GM19455 (cell line): ENCODE data around the gene TNFSF12.
A peak's percentile ranks its signal among the peaks of the same experiment; 100 is the strongest.

Experiments
- ATAC-seq: cut with Tn5 transposase; IDR thresholded peaks from one replicate; pipeline ENCODE4 v1.9.1; 2021; ENCODE audit not compliant: unreplicated experiment

The TNFSF12 gene

DNA sequence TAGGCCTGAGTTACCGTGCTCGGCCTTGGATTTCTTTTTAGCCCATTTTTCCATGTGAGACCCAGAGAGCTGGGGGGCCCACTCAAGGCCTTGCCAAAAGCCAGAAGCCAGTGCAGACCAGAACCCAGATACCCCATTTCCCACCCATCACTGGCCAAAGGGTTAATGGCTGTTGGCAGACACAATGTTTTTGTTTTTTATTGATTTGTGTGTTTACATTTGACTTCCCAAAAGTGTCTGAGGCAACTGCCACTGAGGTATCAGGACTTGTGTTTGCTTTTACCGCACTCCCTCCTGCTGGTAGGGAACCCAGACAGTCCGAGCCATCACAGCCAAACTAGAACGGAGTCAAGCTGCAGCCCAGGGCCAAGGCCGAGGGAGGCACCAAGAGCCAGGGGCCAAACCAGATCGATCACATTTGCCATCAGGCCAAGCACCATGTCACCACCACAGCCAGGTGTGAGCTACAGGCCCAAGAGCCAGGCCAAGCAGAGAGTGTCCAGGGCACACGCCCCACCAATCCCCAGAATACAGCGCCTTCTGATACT lies 7.7 kb upstream of the TNFSF12 start:
- ATAC-seq: no peak

GRCh38 chr17:7544911-7545310 lies 3.9 kb upstream of the TNFSF12 start:
- no peak for ATAC-seq

GRCh38 chr17:7549401-7550055 lies 670 bp downstream of the TNFSF12 start:
- no peak for ATAC-seq

GRCh38 chr17:7550344-7550743 lies 1.5 kb downstream of the TNFSF12 start:
- ATAC-seq: no peak

DNA sequence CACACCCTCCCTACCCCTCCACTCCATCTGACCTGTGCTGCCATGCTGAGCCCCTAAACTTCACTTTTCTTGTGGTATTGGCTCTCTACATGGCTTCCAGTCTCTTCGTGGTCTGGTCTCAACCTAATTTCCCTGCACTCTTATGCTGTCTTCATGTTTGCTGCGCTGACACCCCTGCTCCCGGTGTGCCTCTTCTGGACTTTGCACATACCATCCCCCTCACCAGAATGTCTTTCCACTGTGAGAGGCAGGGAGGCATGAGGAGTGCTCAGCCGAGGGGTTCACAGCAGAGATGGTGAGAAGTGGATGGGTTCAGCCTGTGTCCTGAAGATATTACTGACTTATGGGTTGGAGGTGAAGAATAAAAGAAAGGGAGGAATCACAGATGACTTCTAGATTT lies 2.5 kb downstream of the TNFSF12 start:
- ATAC-seq: no peak

- no peak for ATAC-seq
Observed at GRCh38 chr17:7552621-7553051, 3.8 kb downstream of the TNFSF12 start.

GRCh38 chr17:7553356-7553755 lies 4.5 kb downstream of the TNFSF12 start:
- no peak for ATAC-seq

DNA sequence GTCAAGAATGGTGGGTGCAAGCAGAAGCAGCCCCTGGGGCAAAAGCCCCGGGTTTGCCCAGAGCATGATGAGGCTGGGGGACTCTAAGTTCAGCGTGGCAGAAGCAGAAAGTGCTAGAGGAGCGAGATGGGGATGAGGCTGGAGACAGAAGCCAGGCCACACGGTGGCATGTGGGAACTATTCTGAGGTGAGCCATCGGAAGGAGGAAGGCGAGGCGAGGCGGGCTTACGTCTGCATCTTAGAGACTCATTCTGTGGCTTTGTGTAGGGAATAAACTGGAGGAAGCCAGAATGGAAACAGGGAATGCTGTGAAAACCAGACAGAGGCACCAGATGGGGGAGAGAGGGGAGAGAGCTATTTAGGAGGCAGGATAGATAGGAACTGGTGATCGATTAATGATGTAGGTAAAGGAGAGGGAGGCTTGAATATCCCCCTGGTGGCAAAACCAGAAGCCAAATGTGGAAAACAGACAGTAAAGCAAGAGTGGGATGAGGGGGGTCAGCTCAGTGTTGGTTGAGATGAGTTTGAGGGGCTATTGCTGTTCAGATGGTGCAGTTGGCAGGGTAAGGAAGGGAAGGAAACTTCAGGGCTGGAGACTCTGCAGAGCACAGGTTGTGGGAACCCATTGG lies 6.6 kb downstream of the TNFSF12 start:
- no peak for ATAC-seq

DNA sequence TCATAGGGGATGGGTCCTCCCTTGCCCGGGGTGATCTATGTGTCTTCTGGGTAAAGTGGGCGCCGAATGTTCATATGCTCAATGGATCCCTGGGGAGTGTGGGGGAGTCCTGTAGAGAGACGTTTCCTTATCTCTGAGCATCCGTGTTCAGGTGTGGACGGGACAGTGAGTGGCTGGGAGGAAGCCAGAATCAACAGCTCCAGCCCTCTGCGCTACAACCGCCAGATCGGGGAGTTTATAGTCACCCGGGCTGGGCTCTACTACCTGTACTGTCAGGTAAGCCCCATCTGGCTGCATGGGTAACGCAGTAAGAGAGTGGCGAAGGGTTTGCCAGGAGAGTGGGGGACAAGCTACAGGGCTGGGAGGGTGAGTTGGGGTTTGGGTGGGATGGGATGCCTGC lies 7.8 kb downstream of the TNFSF12 start:
- ATAC-seq: no peak

GRCh38 chr17:7557147-7557764 lies 8.4 kb downstream of the TNFSF12 start:
- no peak for ATAC-seq

DNA sequence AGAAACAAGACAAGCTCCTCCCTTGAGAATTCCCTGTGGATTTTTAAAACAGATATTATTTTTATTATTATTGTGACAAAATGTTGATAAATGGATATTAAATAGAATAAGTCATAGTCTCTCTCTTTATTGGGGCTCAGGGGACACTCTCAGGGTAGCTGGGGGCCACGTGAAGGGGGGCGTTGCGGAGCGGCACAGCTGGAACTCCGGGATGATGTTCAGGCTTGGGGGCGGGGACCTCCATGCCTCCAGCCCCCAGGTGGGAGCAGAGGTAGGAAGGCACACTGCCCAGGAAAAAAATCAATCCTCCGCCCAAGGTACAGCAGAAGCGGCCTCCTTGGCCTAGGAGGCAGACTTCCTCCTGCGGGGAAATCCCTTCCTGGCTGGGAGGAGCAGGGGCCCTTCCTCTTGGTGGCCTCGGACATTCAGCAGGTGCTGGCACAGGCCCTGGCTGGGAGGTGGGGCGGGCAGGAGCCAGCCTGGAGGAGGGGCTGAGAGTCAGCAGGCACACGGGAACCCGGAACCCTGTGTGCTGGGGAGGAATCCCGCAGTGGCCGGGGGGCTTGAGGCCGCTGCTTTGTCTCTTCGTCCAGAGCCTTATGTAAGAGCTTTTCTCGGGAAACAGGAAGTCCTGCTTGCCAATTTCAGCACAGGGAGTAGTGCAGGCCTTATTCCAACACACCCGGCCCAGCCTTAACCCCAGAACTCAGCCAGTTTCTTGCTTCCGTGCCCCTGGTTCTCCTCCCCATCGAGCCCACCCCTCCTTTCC lies 9.1 kb downstream of the TNFSF12 start:
- ATAC-seq: no peak

- no peak for ATAC-seq
Observed at GRCh38 chr17:7558544-7559319, 9.9 kb downstream of the TNFSF12 start, which contains the start of gene TNFSF13. TNFSF13 (plus strand) TSS chr17:7558750; CDS start chr17:7559040, 290 bp downstream.

DNA sequence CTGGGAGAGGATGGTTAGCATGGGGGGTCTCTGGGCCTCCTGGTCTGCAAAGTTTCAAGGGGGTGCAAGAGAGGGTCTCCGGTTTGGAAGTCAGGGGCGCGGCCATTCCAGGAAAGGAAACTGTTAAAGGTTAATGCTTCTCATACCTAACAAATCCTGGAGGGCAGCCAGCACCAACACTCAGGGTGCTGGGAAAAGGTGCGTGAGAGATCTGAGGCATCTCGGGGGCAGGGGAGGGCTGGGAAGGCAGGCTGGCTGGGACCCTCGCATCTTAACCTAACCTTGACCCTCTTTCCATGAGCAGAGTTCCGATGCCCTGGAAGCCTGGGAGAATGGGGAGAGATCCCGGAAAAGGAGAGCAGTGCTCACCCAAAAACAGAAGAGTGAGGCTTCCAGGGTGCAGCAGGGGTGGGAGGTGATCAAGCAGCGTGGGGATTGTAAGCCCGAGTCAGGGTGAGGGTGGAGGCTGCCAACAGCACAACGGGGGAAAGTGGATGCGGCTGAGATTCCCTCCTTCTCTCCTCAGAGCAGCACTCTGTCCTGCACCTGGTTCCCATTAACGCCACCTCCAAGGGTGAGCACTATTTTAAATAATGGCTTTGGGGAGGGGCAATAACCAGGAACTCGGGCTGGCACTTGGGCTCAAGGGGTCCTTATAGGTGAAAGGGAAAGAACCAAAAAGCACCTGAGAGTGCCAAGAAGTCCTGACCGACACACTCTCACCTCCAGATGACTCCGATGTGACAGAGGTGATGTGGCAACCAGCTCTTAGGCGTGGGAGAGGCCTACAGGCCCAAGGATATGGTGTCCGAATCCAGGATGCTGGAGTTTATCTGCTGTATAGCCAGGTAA lies 10.7 kb downstream of the TNFSF12 start:
- no peak for ATAC-seq

GRCh38 chr17:7560172-7561027 lies 11.5 kb downstream of the TNFSF12 start:
- ATAC-seq: no peak

GRCh38 chr17:7561028-7561575 lies 12.2 kb downstream of the TNFSF12 start:
- no peak for ATAC-seq

DNA sequence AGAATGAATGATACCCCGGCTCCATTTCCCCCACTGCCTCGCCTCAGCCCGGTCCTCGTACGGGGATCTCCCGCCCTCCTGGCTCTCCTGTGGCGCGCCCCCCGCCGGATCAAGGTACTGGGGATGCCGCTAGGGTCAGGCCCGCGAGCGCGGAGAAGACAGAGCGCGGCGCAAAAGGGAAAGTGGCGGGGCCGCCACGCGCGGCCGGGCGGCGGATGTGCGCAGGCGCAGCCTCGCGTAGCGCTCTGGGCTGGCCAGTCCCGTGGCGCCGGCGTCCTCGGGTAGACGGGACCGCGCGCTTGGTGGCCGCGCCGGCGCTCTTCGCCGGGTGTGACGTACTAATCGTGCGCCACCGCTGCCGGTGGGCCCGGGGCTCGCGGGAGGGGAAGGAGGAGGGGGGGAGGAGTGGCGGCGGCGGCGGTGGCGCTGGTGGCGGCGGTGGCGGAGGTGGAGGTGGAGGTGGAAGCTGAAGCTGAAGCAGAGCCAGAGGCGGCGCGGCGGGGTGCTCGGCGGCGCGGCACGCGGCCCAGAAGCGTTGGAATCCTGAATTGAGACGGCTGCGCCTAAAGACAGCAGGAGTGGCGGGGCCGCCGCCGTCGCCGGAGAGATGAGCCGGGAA lies 12.8 kb downstream of the TNFSF12 start, which contains the start of gene SENP3:
Gene SENP3, plus strand, starts transcription at position 331 of the 619 bp plus-strand sequence. CDS start 1,158 bp downstream, outside the sequence.
- peak; percentile 53 for ATAC-seq

DNA sequence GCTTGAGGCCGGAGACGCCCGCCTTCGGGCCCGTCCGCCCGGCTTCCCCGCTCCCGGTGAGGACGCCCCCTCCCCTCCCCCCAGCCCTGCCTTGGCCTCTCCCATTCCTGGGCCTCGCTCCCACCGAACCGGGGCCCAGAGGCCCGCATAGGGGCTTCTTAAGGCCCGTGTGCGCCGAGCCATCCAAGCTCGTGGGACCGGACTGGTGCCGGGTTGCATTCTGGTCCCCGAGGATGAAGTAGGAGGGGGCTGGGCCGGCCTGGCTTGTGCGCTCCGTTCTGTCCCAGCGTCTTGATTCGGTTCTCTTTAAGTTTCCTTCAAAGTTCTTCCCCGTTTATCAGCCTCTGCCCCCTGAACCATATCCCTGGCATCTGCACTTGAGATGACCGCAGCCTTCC lies 13.3 kb downstream of the TNFSF12 start:
- ATAC-seq: peak; percentile 15
